Measurements from ENCODE around the gene MLN.
A peak's percentile ranks its signal among the peaks of the same experiment; 100 is the strongest.

The MLN gene

DNA sequence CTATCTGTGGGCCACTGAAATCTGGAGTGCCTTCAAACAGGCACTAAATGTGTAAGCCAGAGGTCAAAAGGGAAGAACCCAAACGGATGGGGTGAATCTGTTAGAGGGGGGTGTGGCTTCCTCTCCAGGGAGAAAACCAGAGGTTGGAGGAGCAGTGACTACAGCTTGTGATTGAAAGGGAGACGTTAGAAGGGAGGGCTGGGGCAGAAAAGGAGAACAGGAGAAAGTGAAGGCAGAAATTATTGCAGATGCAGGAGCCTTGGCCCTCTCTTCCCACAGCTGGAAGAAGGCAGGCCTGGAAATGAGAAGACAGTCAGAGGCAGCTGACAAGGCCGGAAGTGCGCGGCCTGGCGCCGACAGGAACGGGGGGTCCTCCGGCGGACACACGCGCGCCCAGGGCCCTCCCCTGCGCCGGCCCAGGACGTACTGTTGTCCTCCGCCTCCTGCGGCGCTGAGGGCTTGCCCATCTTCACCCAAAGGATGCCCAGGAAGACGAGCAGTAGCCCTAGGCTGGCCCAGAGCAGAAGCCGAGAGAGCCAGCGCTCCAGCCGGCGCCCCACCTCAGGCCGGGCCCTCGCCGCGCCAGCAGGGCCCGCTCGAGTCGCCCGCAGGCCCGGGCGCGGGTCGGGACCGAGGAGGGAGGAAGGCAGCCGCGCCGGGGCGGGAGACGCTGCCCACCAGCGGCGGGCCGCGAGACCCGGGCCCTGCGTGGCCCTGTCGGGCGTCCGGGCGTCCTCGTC lies 15.7 kb downstream of the MLN start:
- no peak for FAIRE-seq

DNA sequence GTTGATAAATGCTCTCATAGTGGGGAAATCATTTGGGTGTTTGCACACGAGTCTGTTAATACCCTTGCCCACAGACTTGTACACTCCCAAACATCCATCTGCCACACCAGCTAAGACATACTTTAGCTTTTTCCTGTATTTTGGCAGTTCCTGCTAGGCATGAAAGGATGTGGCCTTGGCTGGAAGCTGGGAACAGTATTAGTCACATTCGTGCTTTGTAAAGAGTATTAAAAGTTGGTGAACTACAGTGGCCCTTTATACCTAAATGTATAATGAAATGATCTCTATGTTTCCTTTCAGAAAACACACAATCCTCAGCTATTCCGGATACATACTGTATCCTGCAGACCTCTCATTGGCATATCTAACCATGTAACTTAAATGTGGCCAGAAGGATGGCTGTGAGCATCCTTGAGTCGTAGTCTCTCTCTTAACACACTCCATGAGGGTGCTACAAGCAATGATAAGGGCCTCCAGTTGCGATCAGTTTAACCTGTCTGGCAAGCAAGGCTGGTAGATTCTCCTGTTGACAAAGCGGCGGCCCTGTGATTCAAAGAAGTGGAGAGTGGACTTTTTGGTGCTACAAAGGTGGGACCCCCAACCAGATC lies 16.4 kb downstream of the MLN start:
- FAIRE-seq, result no peak

GRCh38 chr6:33786736-33787135 lies 17.1 kb downstream of the MLN start:
- FAIRE-seq, result no peak

DNA sequence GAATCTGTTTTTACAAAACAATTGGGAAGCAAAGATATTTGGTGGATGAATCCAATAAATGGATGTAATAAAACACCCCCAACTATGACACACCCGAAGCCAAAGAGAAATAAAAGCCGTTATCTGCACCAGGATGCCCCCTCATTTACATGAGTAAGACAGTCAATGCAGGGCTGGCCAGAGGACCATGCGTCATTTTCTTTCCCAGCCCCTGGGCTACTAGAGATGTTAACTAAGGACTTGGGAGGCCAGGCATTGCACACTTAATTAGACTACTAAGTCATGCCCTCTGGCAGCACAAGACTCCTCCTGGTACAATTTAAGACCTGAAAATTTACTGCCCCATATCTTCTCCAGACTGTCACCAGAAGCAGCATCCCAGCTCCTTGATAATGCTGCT lies 18.0 kb downstream of the MLN start:
- FAIRE-seq, result no peak

GRCh38 chr6:33784787-33785186 lies 19.0 kb downstream of the MLN start:
- no peak for FAIRE-seq

GRCh38 chr6:33783781-33784520 lies 19.9 kb downstream of the MLN start:
- no peak for FAIRE-seq

DNA sequence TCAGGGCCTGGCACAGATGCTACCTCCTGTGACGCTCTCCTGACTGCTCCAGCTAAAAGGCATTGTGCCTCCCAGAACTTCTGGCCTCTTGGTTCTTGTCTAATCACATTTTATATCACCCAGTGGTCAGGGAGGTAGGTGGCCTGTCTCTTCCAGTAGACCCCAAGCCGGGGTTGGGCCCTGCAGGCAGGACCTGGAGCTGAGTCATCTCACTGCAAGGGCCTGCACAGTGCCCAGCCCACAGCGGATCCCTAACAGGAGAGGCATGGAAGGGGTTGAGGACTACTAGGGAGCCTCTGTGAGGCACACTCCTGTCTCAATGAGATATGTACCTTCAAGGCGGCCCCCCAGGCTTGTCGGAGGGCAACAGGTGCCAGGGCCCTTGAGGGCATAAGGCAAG lies 21.2 kb downstream of the MLN start:
- no peak for FAIRE-seq

- peak; percentile 91 for FAIRE-seq
Observed at GRCh38 chr6:33781131-33781975, 22.4 kb downstream of the MLN start.

- FAIRE-seq, result no peak
Observed at GRCh38 chr6:33779895-33780294, 23.9 kb downstream of the MLN start.

DNA sequence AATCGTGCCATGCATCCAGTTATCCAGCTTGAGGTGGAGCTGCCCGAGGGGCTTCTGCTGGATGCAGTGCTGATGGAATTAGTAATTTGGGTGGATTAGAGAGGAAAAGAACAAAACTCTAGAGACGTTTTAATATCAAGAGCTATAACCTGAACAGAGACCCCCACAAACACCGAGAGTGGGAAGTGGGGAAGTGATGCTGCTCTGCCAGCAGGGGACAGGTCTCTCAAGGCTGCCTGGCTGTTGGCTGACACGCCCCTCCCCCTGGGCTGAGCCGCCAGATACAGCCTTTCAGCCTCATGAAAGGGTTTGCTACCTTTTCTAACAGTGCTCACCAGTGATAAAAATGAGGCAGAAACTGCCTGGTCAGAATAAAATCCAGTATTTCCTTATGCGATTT lies 24.5 kb downstream of the MLN start:
- no peak for FAIRE-seq

- peak; percentile 28 for FAIRE-seq
Observed at GRCh38 chr6:33778444-33779121, 25.2 kb downstream of the MLN start.

- FAIRE-seq, result no peak
Observed at GRCh38 chr6:33777398-33778388, 26.1 kb downstream of the MLN start.

- FAIRE-seq, result no peak
Observed at GRCh38 chr6:33776764-33777163, 27.0 kb downstream of the MLN start.

- no peak for FAIRE-seq
Observed at GRCh38 chr6:33776186-33776585, 27.6 kb downstream of the MLN start.

- FAIRE-seq, result no peak
Observed at GRCh38 chr6:33774774-33775173, 29.0 kb downstream of the MLN start.

GRCh38 chr6:33772902-33773472 lies 30.8 kb downstream of the MLN start:
- FAIRE-seq, result no peak

DNA sequence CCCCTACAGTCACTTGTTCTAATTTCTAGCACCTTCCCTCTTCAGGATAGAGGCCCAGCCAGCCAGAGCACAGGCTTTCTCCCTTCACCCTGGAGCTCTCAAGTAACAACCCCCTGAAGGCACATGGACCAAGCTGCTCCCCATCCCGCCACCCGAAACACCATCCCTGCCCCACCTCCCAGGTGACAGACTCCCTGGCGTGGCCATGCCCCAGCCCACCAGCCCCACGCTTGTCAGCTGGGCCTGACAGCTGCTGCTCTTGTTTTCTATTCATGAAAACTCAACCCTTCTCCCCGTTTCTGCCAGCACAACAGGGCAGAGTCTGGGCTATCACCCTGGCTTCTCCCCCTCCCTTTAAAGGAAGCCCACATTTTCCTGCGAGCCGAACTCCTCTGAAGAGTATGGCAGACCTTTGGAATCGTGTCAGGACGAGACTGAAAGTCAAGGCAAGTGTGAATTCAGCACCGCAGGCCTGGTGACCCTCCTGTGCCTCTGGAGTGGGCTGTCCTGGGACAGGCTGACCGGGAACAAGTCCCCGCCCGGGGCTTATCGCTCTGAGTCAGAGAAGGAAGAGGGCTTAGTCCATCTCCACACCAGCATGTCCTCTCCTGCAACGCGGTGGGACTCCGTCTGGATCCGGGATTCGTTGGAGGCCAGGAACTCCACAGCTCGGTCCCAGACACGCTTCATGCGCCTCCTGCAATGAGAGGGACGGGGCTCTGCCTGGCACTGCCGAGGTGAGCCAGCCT lies 31.5 kb downstream of the MLN start:
- no peak for FAIRE-seq

DNA sequence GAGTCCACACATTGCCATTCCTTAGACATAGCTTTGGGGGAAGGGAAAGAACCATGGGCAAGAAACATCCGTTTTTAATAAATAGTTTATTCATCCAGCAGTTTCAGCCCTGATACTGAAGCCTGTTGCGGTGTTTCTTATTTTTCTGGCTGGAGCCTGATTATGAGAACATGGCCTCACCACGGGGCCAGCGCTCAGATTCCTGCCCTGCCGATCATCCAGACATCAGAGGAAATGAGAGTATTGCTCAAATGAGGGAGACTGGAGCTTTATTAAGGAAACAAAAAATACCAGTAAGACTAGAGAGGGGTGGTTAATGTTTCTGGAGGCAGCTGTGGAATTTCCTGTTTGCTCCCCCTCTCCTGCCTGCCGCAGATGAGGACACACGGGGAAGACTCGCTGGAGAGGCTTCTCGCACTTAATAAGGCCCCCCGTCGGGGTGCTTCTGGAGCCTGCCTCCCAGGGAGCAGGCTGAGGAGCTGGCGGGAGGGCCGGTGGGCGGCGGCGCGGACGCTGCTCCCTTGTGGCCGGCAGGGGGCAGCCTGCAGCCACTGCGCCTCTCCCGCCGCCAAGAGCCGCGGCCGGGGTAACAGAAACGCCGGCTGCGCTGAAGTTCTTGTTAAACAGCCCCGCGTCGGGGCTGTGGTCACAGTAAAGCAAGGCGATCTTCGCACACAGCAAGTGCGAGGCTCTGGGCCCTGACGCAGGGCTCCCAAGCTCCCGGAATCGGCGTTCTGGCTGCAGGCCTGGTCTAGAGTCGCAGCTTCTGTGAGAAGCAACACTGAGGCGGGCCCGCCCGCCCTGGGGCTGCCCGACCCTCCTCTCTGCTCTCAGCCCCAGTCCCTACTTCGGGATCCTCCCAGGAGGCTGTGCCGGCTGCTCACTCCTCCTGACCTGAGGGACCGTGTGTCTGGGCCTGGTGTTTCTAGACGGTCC lies 32.4 kb downstream of the MLN start:
- FAIRE-seq, result peak; percentile 89

GRCh38 chr6:33770833-33771145 lies 33.0 kb downstream of the MLN start:
- no peak for FAIRE-seq

Measured in G401.6 (cell line).